WTC11 (cell line): ENCODE data around the gene GOLGA5. TPM values are rescaled to one million over a fixed set of nuclear protein-coding genes. Genes with fewer than 3 reads are reported as not detected.

Experiments
- ATAC-seq: fragments of 200-7000 bp; cut with Tn5 transposase; 2 replicates; pipeline ENCODE4 v1.10.0; 2021; ENCODE audit warnings: mild to moderate bottlenecking, moderate library complexity
- CTCF ChIA-PET: fragments of 300-600 bp; sonication (Branson Sonifier 250); formaldehyde crosslinking; loops from one replicate; lab custom pipeline; 2021; ENCODE audit warnings: antibody characterized with exemption; lab: Charles Lee
- POLR2A ChIA-PET: fragments of 350-600 bp; sonication (Branson Sonifier 250); formaldehyde crosslinking; loops from one replicate; lab custom pipeline; 2021; ENCODE audit warnings: antibody characterized with exemption; lab: Charles Lee
- DNase-seq: peaks from one replicate; pipeline ENCODE4 v3.0.0; 2021; ENCODE audit warnings: low spot score
- H3K27ac Mint-ChIP-seq: 2 replicates; pipeline ENCODE4 v1.8.0; 2021; ENCODE audit warnings: mixed read lengths
- H3K27me3 Mint-ChIP-seq: 2 replicates; pipeline ENCODE4 v1.8.0; 2021; ENCODE audit warnings: low read depth, mild to moderate bottlenecking, moderate library complexity, mixed read lengths
- H3K36me3 Mint-ChIP-seq: 2 replicates; pipeline ENCODE4 v1.8.0; 2021; ENCODE audit warnings: mixed read lengths
- H3K4me1 Mint-ChIP-seq: 2 replicates; pipeline ENCODE4 v1.8.0; 2022; ENCODE audit warnings: mixed read lengths
- H3K4me3 Mint-ChIP-seq: 2 replicates; pipeline ENCODE4 v1.8.0; 2021; ENCODE audit warnings: mild to moderate bottlenecking, moderate library complexity, mixed read lengths
- H3K9me3 Mint-ChIP-seq: 2 replicates; pipeline ENCODE4 v1.8.0; 2021; ENCODE audit warnings: mixed read lengths
- ATF1 ChIP-seq: sonication (generic); formaldehyde crosslinking; IDR thresholded peaks from 2 replicates; pipeline ENCODE4 v1.8.1; 2023; ENCODE audit warnings: mild to moderate bottlenecking, moderate library complexity, missing genetic modification reagents
- CREM ChIP-seq: sonication (generic); formaldehyde crosslinking; IDR thresholded peaks from 2 replicates; pipeline ENCODE4 v1.8.1; 2022; ENCODE audit warnings: mild to moderate bottlenecking, missing genetic modification reagents, moderate library complexity
- ESRRA ChIP-seq: sonication (generic); formaldehyde crosslinking; IDR thresholded peaks from 2 replicates; pipeline ENCODE4 v1.8.1; 2022; ENCODE audit warnings: mild to moderate bottlenecking, missing genetic modification reagents, borderline replicate concordance
- ETV6 ChIP-seq: sonication (generic); formaldehyde crosslinking; IDR thresholded peaks from 2 replicates; pipeline ENCODE4 v1.8.1; 2022; ENCODE audit warnings: mild to moderate bottlenecking, missing genetic modification reagents
- FOXK1 ChIP-seq: sonication (generic); formaldehyde crosslinking; IDR thresholded peaks from 2 replicates; pipeline ENCODE4 v1.8.0; 2022; ENCODE audit warnings: mild to moderate bottlenecking, moderate library complexity, missing genetic modification reagents
- FOXP1 ChIP-seq: sonication (generic); formaldehyde crosslinking; IDR thresholded peaks from 2 replicates; pipeline ENCODE4 v1.8.0; 2022; ENCODE audit warnings: missing genetic modification reagents, mild to moderate bottlenecking, moderate library complexity, borderline replicate concordance
- GABPB1 ChIP-seq: sonication (generic); formaldehyde crosslinking; IDR thresholded peaks from 2 replicates; pipeline ENCODE4 v1.8.1; 2023; ENCODE audit warnings: mild to moderate bottlenecking, missing genetic modification reagents
- GRHL2 ChIP-seq: fragments of 250-450 bp; sonication (Bioruptor Pico); IDR thresholded peaks from 2 replicates; pipeline ENCODE4 v1.8.0; 2022; ENCODE audit warnings: mild to moderate bottlenecking, moderate library complexity; ENCODE audit not compliant: insufficient replicate concordance, severe bottlenecking
- IRF2 ChIP-seq: sonication (generic); formaldehyde crosslinking; IDR thresholded peaks from 2 replicates; pipeline ENCODE4 v1.8.0; 2022; ENCODE audit warnings: low read depth, missing genetic modification reagents, borderline replicate concordance
- JUN ChIP-seq: sonication (generic); formaldehyde crosslinking; IDR thresholded peaks from 2 replicates; pipeline ENCODE4 v1.8.0; 2023; ENCODE audit warnings: mild to moderate bottlenecking, missing genetic modification reagents
- MXD4 ChIP-seq: fragments of 250-450 bp; sonication (Bioruptor Pico); IDR thresholded peaks from 2 replicates; pipeline ENCODE4 v1.8.0; 2021; ENCODE audit warnings: mild to moderate bottlenecking, moderate library complexity, borderline replicate concordance
- NFE2L1 ChIP-seq: sonication (generic); formaldehyde crosslinking; IDR thresholded peaks from 2 replicates; pipeline ENCODE4 v1.8.1; 2023; ENCODE audit warnings: missing genetic modification reagents
- NR1H2 ChIP-seq: sonication (generic); formaldehyde crosslinking; IDR thresholded peaks from 2 replicates; pipeline ENCODE4 v1.9.0; 2021; ENCODE audit warnings: mild to moderate bottlenecking, moderate library complexity, missing genetic modification reagents
- NR3C1 ChIP-seq: sonication (generic); formaldehyde crosslinking; conservative IDR thresholded peaks from 2 replicates; pipeline ENCODE4 v1.8.1; 2023; ENCODE audit warnings: low read depth, mild to moderate bottlenecking, missing genetic modification reagents
- TCF7 ChIP-seq: sonication (generic); formaldehyde crosslinking; IDR thresholded peaks from 2 replicates; pipeline ENCODE4 v1.8.0; 2022; ENCODE audit warnings: mild to moderate bottlenecking, low read depth, missing genetic modification reagents, moderate library complexity
- total RNA-seq: library from RNA; stranded (reverse); gene quantifications from 3 replicates; pipeline ENCODE4 v1.2.3, GENCODE V29; 2021
- TF ChIP-seq, protein P1 (sequence below): sonication (generic); formaldehyde crosslinking; conservative IDR thresholded peaks from 2 replicates; pipeline ENCODE4 v1.8.1; 2022; ENCODE audit warnings: mild to moderate bottlenecking, missing genetic modification reagents
- TF ChIP-seq, protein P2 (sequence below): sonication (generic); formaldehyde crosslinking; conservative IDR thresholded peaks from 2 replicates; pipeline ENCODE4 v1.8.1; 2023; ENCODE audit warnings: mild to moderate bottlenecking, low read depth, missing genetic modification reagents, moderate library complexity
- TF ChIP-seq, protein P3 (sequence below): sonication (generic); formaldehyde crosslinking; IDR thresholded peaks from 2 replicates; pipeline ENCODE4 v1.8.1; 2022; ENCODE audit warnings: low read depth, missing genetic modification reagents, borderline replicate concordance
- TF ChIP-seq, protein P4 (sequence below): sonication (generic); formaldehyde crosslinking; IDR thresholded peaks from 2 replicates; pipeline ENCODE4 v1.8.1; 2023; ENCODE audit warnings: mild to moderate bottlenecking, missing genetic modification reagents, moderate library complexity
- TF ChIP-seq, protein P5 (sequence below): sonication (generic); formaldehyde crosslinking; IDR thresholded peaks from 2 replicates; pipeline ENCODE4 v1.8.0; 2022; ENCODE audit warnings: mild to moderate bottlenecking, missing genetic modification reagents

Gene GOLGA5
- total RNA-seq, 1 experiment from 2014 or later: 27.0 TPM

DNA sequence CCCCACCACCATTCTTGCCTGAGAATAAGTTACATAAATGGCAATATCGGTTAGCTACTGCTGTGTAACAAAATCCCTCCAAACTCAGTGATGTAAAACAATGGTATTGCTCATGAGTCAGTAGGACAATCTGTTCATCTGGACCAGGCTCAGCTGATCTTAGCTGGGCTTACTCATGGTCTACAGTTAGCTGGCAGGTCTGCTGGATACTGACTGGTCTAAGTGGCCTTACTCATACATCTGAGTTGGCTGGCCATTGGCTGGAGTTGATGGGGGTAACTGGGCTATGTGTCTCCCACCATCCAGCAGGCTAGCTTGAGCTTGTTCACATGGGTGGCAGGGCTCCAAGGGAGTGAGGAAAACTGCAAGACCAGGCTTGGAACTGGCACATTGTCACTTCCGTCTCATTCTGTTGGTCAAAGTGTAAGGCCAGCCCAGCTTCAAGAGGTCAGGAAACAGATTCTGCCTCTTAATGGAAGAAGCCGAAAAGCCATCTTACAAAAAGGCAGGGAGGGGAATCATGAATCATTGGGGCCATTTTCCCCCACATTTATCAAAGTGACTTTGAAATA lies 72.2 kb downstream of the GOLGA5 start:
- Mint-ChIP-seq H3K9me3 (peaks cover 8% of the 10 kb centered on the region), H3K27ac (no peak overlapping the region), H3K36me3 (no peaks in the 10 kb centered on the region), H3K4me1 (no peaks in the 10 kb centered on the region), H3K4me3 (no peak overlapping the region), H3K27me3 (no peaks in the 10 kb centered on the region)
- ChIA-PET POLR2A (no interaction called here), CTCF (no interaction called here)
- ATAC-seq (no peak), DNase-seq (no peak)
- TF ChIP-seq, protein P1, sequence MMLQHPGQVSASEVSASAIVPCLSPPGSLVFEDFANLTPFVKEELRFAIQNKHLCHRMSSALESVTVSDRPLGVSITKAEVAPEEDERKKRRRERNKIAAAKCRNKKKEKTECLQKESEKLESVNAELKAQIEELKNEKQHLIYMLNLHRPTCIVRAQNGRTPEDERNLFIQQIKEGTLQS (CRISPR knock-in tag): no peak
- no peak for TF ChIP-seq ESRRA (CRISPR knock-in tag)
- TF ChIP-seq NR1H2: no peak
- no peak for TF ChIP-seq JUN (CRISPR knock-in tag)
- TF ChIP-seq ATF1 (CRISPR knock-in tag): no peak
- no peak for TF ChIP-seq GABPB1
- TF ChIP-seq, protein P2, sequence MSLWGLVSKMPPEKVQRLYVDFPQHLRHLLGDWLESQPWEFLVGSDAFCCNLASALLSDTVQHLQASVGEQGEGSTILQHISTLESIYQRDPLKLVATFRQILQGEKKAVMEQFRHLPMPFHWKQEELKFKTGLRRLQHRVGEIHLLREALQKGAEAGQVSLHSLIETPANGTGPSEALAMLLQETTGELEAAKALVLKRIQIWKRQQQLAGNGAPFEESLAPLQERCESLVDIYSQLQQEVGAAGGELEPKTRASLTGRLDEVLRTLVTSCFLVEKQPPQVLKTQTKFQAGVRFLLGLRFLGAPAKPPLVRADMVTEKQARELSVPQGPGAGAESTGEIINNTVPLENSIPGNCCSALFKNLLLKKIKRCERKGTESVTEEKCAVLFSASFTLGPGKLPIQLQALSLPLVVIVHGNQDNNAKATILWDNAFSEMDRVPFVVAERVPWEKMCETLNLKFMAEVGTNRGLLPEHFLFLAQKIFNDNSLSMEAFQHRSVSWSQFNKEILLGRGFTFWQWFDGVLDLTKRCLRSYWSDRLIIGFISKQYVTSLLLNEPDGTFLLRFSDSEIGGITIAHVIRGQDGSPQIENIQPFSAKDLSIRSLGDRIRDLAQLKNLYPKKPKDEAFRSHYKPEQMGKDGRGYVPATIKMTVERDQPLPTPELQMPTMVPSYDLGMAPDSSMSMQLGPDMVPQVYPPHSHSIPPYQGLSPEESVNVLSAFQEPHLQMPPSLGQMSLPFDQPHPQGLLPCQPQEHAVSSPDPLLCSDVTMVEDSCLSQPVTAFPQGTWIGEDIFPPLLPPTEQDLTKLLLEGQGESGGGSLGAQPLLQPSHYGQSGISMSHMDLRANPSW (CRISPR knock-in tag): no peak
- no peak for TF ChIP-seq IRF2 (CRISPR knock-in tag)
- TF ChIP-seq, protein P3, sequence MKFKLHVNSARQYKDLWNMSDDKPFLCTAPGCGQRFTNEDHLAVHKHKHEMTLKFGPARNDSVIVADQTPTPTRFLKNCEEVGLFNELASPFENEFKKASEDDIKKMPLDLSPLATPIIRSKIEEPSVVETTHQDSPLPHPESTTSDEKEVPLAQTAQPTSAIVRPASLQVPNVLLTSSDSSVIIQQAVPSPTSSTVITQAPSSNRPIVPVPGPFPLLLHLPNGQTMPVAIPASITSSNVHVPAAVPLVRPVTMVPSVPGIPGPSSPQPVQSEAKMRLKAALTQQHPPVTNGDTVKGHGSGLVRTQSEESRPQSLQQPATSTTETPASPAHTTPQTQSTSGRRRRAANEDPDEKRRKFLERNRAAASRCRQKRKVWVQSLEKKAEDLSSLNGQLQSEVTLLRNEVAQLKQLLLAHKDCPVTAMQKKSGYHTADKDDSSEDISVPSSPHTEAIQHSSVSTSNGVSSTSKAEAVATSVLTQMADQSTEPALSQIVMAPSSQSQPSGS: no peak
- TF ChIP-seq FOXP1 (CRISPR knock-in tag): no peak
- TF ChIP-seq, protein P4, sequence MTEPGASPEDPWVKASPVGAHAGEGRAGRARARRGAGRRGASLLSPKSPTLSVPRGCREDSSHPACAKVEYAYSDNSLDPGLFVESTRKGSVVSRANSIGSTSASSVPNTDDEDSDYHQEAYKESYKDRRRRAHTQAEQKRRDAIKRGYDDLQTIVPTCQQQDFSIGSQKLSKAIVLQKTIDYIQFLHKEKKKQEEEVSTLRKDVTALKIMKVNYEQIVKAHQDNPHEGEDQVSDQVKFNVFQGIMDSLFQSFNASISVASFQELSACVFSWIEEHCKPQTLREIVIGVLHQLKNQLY (CRISPR knock-in tag): no peak
- no peak for TF ChIP-seq FOXK1 (CRISPR knock-in tag)
- no peak for TF ChIP-seq GRHL2 (CRISPR knock-in tag)
- TF ChIP-seq MXD4: no peak
- no peak for TF ChIP-seq ETV6 (CRISPR knock-in tag)
- TF ChIP-seq NR3C1 (CRISPR knock-in tag): no peak
- TF ChIP-seq CREM (CRISPR knock-in tag): no peak
- TF ChIP-seq NFE2L1 (CRISPR knock-in tag): no peak
- TF ChIP-seq, protein P5, sequence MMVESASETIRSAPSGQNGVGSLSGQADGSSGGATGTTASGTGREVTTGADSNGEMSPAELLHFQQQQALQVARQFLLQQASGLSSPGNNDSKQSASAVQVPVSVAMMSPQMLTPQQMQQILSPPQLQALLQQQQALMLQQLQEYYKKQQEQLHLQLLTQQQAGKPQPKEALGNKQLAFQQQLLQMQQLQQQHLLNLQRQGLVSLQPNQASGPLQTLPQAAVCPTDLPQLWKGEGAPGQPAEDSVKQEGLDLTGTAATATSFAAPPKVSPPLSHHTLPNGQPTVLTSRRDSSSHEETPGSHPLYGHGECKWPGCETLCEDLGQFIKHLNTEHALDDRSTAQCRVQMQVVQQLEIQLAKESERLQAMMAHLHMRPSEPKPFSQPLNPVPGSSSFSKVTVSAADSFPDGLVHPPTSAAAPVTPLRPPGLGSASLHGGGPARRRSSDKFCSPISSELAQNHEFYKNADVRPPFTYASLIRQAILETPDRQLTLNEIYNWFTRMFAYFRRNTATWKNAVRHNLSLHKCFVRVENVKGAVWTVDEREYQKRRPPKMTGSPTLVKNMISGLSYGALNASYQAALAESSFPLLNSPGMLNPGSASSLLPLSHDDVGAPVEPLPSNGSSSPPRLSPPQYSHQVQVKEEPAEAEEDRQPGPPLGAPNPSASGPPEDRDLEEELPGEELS: no peak
- no peak for TF ChIP-seq TCF7 (CRISPR knock-in tag)
